Gastroesophageal sphincter (tissue), 3 donors: ENCODE results near the gene CDC45.

Source experiments
- CTCF ChIP-seq, 4 experiments: fragments of 200-600 bp in 2 of 4; fragments of 450-650 bp in 2 of 4; sonication (generic) in 1 of 4; IDR thresholded peaks; one replicate each; pipeline ENCODE4 v1.5.1; 2017 to 2019; ENCODE audit warnings: antibody characterized with exemption in 4 of 4, mild to moderate bottlenecking in 2 of 4, moderate library complexity in 2 of 4
- POLR2A ChIP-seq, 2 donors: fragments of 450-650 bp; IDR thresholded peaks; one replicate each; pipeline ENCODE4 v1.6.1; 2017; ENCODE audit warnings: antibody characterized with exemption in 2 of 2, mild to moderate bottlenecking in 2 of 2, moderate library complexity in 1 of 2

GRCh38 chr22:19525666-19526065, 45.9 kb downstream of the CDC45 start:
- TF ChIP-seq CTCF (IDR thresholded peaks at IDR 0.05) (no peak), POLR2A (IDR thresholded peaks at IDR 0.05) (no peak)
